CD4-positive, alpha-beta T cell treated with Interleukin-12 subunit alpha and Interleukin-12 subunit beta, for 1 hour (primary cell): Measurements from ENCODE around the gene S1PR4.
A peak's percentile ranks its signal among the peaks of the same experiment; 100 is the strongest.

Experiments used
- DNase-seq: peaks from one replicate; pipeline ENCODE4 v3.0.0-alpha.2; 2020

S1PR4 gene

DNA sequence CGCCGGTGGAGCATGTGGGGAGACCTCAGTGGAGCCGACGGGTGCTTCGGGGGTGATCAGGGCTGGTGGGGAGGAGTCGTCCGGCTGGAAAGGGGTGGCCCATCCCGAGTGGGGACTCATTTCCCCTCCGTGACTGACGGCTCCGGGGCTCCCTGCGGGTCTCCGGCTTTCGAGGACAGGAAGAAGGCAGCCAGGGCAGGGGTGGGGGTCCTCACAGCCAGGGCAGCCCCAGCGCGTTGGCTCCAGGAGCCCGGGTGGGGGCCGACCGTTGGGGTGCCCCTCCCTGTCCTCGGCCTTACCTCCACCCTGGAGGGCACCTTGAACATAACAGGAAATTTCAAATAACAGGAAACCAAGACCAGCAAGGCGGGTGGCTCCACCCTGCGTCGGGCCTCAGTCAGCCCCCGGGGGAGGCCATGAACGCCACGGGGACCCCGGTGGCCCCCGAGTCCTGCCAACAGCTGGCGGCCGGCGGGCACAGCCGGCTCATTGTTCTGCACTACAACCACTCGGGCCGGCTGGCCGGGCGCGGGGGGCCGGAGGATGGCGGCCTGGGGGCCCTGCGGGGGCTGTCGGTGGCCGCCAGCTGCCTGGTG, at the start of gene S1PR4:
Gene S1PR4, plus strand, starts transcription at position 393 of the 596 bp plus-strand sequence. Its CDS starts 24 bp downstream, at position 417.
- peak; percentile 83 for DNase-seq

- DNase-seq = peak; percentile 56
Observed at GRCh38 chr19:3129112-3129511, 49.5 kb upstream of the S1PR4 start.

DNA sequence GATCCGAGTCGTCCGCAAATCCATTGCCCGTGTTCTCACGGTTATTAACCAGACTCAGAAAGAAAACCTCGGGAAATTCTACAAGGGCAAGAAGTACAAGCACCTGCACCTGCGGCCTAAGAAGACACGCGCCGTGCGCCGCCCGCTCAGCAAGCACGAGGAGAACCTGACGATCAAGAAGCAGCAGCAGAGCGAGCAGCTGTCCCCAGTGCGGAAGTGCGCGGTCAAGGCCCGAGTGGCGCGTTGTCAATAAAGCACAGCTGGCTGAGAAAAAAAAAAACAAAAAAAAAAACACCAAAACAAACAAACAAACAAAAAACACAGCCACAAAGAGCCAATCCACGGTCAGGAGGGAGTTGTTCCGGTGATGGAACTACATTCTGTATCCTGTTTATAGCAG, 47.4 kb upstream of the S1PR4 start:
- peak; percentile 55 for DNase-seq

DNA sequence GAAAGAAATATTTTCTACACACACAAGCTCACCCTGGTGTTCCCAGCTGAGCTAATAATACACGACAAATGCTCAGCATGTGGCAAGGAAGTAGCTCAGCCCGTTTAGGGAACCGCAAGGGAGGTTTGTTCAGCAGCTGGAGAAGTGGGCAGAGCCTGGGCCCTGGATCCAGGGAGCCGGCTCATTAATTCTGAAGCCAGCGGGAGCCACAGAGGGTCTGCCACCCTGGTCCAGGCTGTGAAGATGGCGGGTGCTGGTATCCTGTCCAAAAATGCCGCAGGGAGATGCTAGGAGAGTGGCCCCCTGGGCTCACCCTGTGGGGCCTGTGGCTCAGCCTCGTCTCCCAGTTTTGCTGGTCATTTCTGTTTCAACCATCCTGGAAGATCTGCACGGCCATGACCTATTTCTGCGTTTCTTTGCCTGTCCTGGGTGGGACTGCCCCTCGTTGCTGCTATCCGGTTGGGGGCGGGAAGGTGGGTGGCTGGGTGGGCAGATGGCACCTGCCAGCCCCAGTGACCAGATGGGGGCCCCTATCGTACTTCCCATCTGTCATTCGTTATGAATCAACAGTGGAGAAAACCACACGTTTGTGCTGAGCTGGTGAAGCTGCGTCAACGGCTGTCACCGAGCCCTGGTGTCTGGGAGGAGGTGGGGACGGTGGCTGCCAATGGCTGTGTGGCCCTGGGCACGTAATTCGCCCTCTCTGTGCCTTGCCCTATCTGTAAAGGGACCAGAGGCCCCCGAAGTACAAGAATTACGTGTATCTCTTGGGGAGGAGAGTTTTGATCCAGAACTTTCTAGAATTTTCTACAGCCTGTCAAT, 45.4 kb upstream of the S1PR4 start:
- DNase-seq = peak; percentile 85

- no peak for DNase-seq
Observed at GRCh38 chr19:3133793-3134116, 44.8 kb upstream of the S1PR4 start.

DNA sequence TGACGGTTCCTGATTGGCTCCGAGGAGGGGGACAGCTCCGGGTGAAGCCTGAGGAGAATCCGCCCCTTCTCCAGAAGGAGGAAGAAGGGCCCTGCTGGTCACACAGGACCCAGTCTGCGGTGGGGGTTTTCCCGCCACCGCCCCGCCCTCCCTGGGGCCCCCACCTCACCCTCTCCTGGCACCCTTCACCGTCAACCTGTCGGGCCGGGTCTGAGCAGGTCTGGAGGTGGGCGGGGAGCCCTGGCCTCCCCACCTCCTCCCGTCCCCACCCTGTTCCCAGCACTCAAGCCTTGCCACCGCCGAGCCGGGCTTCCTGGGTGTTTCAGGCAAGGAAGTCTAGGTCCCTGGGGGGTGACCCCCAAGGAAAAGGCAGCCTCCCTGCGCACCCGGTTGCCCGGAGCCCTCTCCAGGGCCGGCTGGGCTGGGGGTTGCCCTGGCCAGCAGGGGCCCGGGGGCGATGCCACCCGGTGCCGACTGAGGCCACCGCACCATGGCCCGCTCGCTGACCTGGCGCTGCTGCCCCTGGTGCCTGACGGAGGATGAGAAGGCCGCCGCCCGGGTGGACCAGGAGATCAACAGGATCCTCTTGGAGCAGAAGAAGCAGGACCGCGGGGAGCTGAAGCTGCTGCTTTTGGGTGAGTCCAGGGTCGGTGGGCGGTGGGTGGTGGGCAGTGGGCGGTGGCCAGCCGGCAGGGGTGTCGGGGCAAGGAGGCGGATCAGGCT, 42.4 kb upstream of the S1PR4 start, which contains the start of gene GNA15:
Gene GNA15, plus strand, starts transcription at position 73 of the 723 bp plus-strand sequence. Its CDS starts 418 bp downstream, at position 491.
- DNase-seq = peak; percentile 71

DNA sequence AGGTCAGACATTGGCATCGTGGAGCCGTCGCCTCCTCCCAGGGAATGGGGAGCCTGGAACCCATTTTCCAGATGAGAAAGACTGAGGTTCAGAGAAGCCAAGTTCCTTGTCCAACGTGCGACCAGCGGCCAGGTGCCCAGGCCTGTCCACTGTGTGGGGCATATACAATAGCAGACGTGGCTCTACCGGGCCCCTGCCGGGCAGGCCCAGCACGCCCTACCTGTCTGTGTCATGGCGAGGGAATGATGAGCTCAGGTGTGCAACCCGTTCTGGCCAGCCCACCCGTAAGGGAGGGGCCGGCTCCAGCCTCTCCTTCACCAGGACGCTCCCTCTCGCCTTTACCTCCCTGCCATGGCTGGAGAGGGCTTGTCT, 41.9 kb upstream of the S1PR4 start:
- DNase-seq = no peak

DNA sequence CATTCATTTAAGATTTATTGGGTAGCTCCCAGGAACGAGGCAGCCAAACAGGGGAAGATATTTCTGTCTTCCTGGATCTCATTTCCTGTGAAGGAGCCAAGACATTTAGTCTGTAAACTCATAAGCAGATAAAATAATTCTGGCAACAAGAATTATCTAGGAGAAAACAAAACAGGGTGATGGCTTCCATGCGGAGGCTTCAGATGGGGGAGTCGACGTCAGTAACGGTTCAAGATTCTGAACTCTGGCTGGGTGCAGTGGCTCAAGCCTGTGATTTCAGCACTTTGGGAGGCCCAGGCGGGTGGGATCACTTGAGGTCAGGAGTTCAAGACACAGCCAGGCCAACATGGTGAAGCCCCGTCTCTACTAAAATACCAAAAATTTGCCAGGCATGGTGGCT, 41.5 kb upstream of the S1PR4 start:
- DNase-seq = no peak

DNA sequence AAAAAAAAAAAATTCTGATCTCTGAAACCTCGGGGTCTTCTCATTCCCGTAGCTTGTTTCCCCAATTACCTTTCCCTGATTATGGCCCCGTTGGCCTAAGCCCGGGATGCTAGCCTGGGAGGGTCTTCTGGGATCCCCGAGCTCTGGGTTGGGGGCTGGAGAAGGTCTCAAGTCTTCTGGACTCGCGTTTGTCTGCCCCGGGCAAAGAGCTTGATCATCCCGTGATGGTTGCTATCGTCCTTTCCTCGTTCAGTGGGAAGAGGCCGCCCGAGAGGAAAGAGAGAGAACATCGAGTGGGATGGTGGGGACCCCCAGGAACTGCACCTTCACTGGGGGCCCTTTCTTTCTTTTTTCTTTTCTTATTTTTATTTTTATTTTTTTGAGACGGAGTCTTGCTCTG, 40.3 kb upstream of the S1PR4 start:
- no peak for DNase-seq

DNA sequence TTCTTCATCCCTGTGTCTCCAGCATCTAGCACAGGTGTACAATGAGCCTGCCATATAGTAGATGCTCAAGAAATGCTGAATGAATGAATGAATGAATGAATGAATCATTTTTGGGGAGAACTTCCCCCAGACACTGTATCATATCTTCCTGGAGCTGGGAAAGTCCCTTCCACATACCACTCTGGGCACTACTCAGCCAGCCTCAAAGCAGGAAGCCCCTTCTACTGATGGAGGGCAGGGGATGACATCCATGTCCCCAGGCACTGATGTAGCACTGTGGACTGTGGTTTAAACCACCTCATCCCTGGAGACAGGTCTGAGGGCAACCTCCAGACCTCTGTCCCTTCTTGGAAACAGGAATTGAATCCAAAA, 37.9 kb upstream of the S1PR4 start:
- DNase-seq = peak; percentile 31

- DNase-seq = no peak
Observed at GRCh38 chr19:3142292-3142670, 36.3 kb upstream of the S1PR4 start.

- no peak for DNase-seq
Observed at GRCh38 chr19:3142781-3143337, 35.7 kb upstream of the S1PR4 start.

GRCh38 chr19:3145909-3146676, 32.5 kb upstream of the S1PR4 start:
- DNase-seq = no peak

DNA sequence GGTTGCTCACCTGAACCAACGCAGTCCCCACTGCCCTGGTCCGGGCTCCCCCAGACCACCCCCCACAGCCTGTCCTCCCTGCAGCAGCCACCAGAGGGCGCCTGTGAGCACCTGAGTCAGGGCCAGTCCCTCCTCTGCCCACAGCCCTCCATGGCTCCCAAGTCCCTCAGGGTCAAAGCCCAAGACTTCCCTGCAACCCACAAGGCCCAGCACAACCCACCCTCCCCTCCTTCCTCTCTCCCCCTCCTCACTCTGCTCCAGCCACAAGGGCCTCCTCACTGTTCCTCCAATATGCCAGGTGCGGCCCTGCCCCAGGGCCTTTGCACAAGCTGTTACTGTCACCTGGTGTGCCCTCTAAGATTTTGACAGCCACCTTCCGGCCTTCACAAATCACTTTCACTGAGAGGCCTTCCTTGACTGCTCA, 31.9 kb upstream of the S1PR4 start:
- peak; percentile 65 for DNase-seq

DNA sequence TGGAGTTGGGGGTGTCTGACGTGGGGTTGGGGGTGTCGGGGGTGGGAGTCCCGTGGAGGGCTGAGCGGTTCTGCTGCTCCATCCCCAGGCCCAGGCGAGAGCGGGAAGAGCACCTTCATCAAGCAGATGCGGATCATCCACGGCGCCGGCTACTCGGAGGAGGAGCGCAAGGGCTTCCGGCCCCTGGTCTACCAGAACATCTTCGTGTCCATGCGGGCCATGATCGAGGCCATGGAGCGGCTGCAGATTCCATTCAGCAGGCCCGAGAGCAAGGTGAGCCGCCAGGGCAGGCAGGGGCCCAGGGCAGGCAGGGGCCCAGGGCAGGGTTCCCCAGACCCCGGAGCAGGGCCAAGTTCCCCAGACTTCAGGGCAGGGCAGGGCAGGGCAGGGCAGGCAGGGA, 30.1 kb upstream of the S1PR4 start:
- no peak for DNase-seq

DNA sequence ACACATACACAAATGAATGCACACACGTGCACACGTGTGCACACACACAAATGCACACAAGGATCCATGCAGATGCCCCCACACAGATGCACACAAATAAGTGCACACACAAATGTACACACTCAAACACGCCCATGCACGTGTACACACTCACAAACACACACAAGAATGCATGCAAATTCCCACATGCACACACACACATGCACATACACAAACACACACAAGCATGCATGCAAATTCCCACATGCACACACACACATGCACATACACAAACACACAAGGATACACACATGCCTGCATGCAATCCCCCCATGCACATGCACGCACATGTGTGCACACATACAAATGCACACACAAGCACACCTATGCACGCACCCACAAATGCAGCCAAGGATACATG, 29.5 kb upstream of the S1PR4 start:
- DNase-seq = no peak

DNA sequence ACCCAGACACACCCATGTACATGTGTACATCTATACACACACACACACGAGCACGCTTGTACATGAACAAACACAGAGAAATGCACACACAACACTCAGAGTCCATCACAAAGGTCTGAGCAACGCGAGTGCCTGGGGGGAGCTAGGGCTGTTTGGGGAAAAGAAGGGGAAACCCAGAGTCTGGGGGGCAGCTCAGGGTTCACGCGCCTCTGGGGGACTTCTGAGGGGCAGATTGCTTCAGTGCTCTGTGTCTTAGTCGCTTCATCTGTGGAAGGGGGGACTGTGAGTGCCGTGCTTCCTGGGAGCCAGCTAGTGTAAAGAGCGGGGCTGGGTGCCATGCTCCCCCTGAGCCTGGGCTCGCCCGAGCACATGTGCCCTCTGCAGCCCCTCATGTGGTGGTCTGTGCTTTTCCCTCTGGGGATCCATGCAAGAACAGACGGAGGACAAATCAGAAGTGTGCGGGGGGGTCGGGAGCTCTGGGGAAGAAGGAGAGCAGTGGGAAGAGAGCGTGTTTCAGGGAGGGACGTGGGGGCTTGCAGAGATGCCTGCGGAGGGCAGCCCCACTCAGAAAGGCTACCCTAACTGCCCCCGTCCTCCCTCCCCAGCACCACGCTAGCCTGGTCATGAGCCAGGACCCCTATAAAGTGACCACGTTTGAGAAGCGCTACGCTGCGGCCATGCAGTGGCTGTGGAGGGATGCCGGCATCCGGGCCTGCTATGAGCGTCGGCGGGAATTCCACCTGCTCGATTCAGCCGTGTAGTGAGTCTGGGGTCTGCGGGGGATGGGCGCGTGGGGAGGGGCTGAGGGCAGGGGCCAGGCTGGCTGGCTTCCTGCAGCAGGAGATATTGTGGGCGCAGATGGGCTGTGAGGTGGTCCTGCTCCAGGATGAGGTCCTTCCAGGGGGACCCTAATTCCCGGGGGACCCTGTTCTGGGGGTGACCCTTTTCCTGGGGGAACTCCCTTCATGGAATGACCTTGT, 28.8 kb upstream of the S1PR4 start:
- no peak for DNase-seq

GRCh38 chr19:3150739-3151329, 27.7 kb upstream of the S1PR4 start:
- no peak for DNase-seq

GRCh38 chr19:3151563-3152418, 26.8 kb upstream of the S1PR4 start:
- no peak for DNase-seq

- no peak for DNase-seq
Observed at GRCh38 chr19:3152419-3152780, 26.2 kb upstream of the S1PR4 start.
